H1 (cell line): ENCODE results near the gene PLD6. TPM values are rescaled to one million over a fixed set of nuclear protein-coding genes. Genes with fewer than 3 reads are reported as not detected.

Source experiments
- CTCF ChIA-PET: fragments of 300-600 bp; sonication (Branson Sonifier 250); formaldehyde crosslinking; loops from one replicate; lab custom pipeline; 2021; ENCODE audit not compliant: partially characterized antibody; lab: Charles Lee
- POLR2A ChIA-PET: fragments of 300-600 bp; sonication (Branson Sonifier 250); formaldehyde crosslinking; loops from one replicate; lab custom pipeline; 2021; ENCODE audit warnings: inconsistent platforms; ENCODE audit not compliant: partially characterized antibody; lab: Charles Lee
- DNase-seq, 2 experiments: peaks; one replicate each; pipeline versions ENCODE4 v3.0.0 to v3.0.0-alpha.2; 2010 to 2022; ENCODE audit warnings: low spot score in 2 of 2, low read depth in 1 of 2, mixed read lengths in 1 of 2
- FAIRE-seq: peaks from 2 replicates; lab custom pipeline; 2011; peaks lifted over from hg19 to GRCh38; lab: Jason Lieb, UNC
- H2AFZ ChIP-seq: 2 replicates; pipeline ENCODE4 v1.8.1; 2012; ENCODE audit warnings: low read length, inconsistent platforms
- H2AK5ac ChIP-seq: 2 replicates; pipeline ENCODE4 v1.6.1; 2013; ENCODE audit warnings: low read depth, low read length
- H2BK120ac ChIP-seq: replicated peaks from 2 replicates; pipeline ENCODE3; 2013; ENCODE audit warnings: low read depth, low read length, inconsistent platforms
- H2BK12ac ChIP-seq: 2 replicates; pipeline ENCODE4 v1.6.1; 2013; ENCODE audit warnings: low read depth, low read length
- H2BK15ac ChIP-seq: 2 replicates; pipeline ENCODE4 v1.6.1; 2013; ENCODE audit warnings: low read length
- H2BK20ac ChIP-seq: 2 replicates; pipeline ENCODE4 v1.6.1; 2013; ENCODE audit warnings: low read length
- H2BK5ac ChIP-seq: 2 replicates; pipeline ENCODE4 v1.6.1; 2013; ENCODE audit warnings: low read depth, low read length
- H3K14ac ChIP-seq: 2 replicates; pipeline ENCODE4 v1.6.1; 2013; ENCODE audit warnings: inconsistent platforms; ENCODE audit not compliant: insufficient read length
- H3K18ac ChIP-seq: 2 replicates; pipeline ENCODE4 v1.6.1; 2013; ENCODE audit warnings: low read length; ENCODE audit errors: extremely low read depth
- H3K23ac ChIP-seq: 2 replicates; pipeline ENCODE4 v1.6.1; 2013; ENCODE audit warnings: inconsistent platforms; ENCODE audit not compliant: insufficient read length
- H3K23me2 ChIP-seq: 2 replicates; pipeline ENCODE4 v1.6.1; 2013; ENCODE audit warnings: low read depth, low read length
- H3K27ac ChIP-seq: 2 replicates; pipeline ENCODE4 v1.6.1; 2011; ENCODE audit warnings: low read depth, low read length, inconsistent platforms
- H3K27me3 ChIP-seq, 4 experiments: replicated peaks in 1 of 4; 1 replicate in 1 of 4; 2 replicates in 3 of 4; pipeline versions ENCODE4 v1.6.1 to v1.8.1; 2011 to 2013; ENCODE audit warnings: low read length in 3 of 4, mild to moderate bottlenecking in 3 of 4, inconsistent platforms in 2 of 4, mixed read lengths in 2 of 4, moderate library complexity in 1 of 4; ENCODE audit not compliant: control insufficient read depth in 3 of 4, insufficient read depth in 3 of 4; ENCODE audit errors: extremely low read depth in 1 of 4
- H3K36me3 ChIP-seq, 4 experiments: 2 replicates each; pipeline versions ENCODE4 v1.6.1 to v1.8.1; 2011 to 2013; ENCODE audit warnings: mild to moderate bottlenecking in 4 of 4, low read length in 3 of 4, moderate library complexity in 2 of 4, control low read depth in 1 of 4, inconsistent platforms in 1 of 4; ENCODE audit not compliant: insufficient read depth in 4 of 4, control insufficient read depth in 2 of 4
- H3K4ac ChIP-seq: replicated peaks from 2 replicates; pipeline ENCODE3; 2013; ENCODE audit warnings: low read length, low read depth, mixed read lengths, inconsistent platforms; ENCODE audit not compliant: insufficient read length
- H3K4me1 ChIP-seq, 4 experiments: replicated peaks in 1 of 4; 1 replicate in 1 of 4; 2 replicates in 3 of 4; pipeline versions ENCODE4 v1.6.1 to v1.8.1; 2011 to 2013; ENCODE audit warnings: low read length in 3 of 4, inconsistent platforms in 2 of 4, mixed read lengths in 1 of 4; ENCODE audit not compliant: insufficient read depth in 4 of 4, control insufficient read depth in 3 of 4
- H3K4me2 ChIP-seq, 2 experiments: 2 replicates each; pipeline versions ENCODE4 v1.6.1 to v1.8.1; 2011 to 2013; ENCODE audit warnings: low read depth in 2 of 2, low read length in 2 of 2, control low read depth in 1 of 2, inconsistent platforms in 1 of 2, mild to moderate bottlenecking in 1 of 2; ENCODE audit not compliant: insufficient read depth in 1 of 2
- H3K4me3 ChIP-seq, 4 experiments: fragments of 200-600, 300-600 bp in 1 of 4; sonication (generic), shearing (Covaris generic), sonication (Bioruptor Twin) in 1 of 4; 2 replicates each; pipeline versions ENCODE4 v1.5.1 to v1.8.1; 2011 to 2016; ENCODE audit warnings: low read length in 4 of 4, low read depth in 3 of 4, control low read depth in 2 of 4, inconsistent platforms in 2 of 4, mild to moderate bottlenecking in 2 of 4, mixed read lengths in 1 of 4, moderate library complexity in 1 of 4; ENCODE audit not compliant: insufficient read depth in 2 of 4; ENCODE audit errors: extremely low read depth in 1 of 4
- H3K56ac ChIP-seq: replicated peaks from 2 replicates; pipeline ENCODE3; 2013; ENCODE audit warnings: low read depth, mild to moderate bottlenecking, mixed read lengths, low read length, inconsistent platforms; ENCODE audit not compliant: insufficient read length
- H3K79me1 ChIP-seq: 2 replicates; pipeline ENCODE4 v1.6.1; 2013; ENCODE audit warnings: low read depth, low read length, control low read depth
- H3K79me2 ChIP-seq, 2 experiments: 2 replicates each; pipeline versions ENCODE4 v1.6.1 to v1.8.1; 2012 to 2013; ENCODE audit warnings: low read length in 2 of 2, mild to moderate bottlenecking in 2 of 2, inconsistent platforms in 1 of 2; ENCODE audit not compliant: insufficient read depth in 2 of 2, control insufficient read depth in 1 of 2
- H3K9ac ChIP-seq, 4 experiments: replicated peaks in 1 of 4; 1 replicate in 1 of 4; 2 replicates in 3 of 4; pipeline versions ENCODE4 v1.6.1 to v1.8.1; 2011 to 2013; ENCODE audit warnings: low read depth in 3 of 4, low read length in 3 of 4, control low read depth in 2 of 4, mild to moderate bottlenecking in 2 of 4, moderate library complexity in 2 of 4, inconsistent platforms in 1 of 4; ENCODE audit errors: extremely low read depth in 1 of 4
- H3K9me3 ChIP-seq, 2 experiments: 2 replicates each; pipeline versions ENCODE4 v1.6.1 to v1.8.1; 2012 to 2013; ENCODE audit warnings: mild to moderate bottlenecking in 2 of 2, moderate library complexity in 2 of 2, control low read depth in 1 of 2, inconsistent platforms in 1 of 2, low read depth in 1 of 2, low read length in 1 of 2, mixed read lengths in 1 of 2; ENCODE audit not compliant: insufficient read depth in 2 of 2
- H4K20me1 ChIP-seq, 2 experiments: replicated peaks in 1 of 2; 2 replicates each; pipeline versions ENCODE3 to v1.8.1; 2011 to 2013; ENCODE audit warnings: inconsistent platforms in 2 of 2, low read length in 2 of 2, mild to moderate bottlenecking in 1 of 2; ENCODE audit not compliant: insufficient read depth in 2 of 2, control insufficient read depth in 1 of 2
- H4K5ac ChIP-seq: 2 replicates; pipeline ENCODE4 v1.6.1; 2013; ENCODE audit warnings: low read length, low read depth, mixed read lengths, inconsistent platforms; ENCODE audit not compliant: insufficient read length
- H4K8ac ChIP-seq: 2 replicates; pipeline ENCODE4 v1.8.0; 2013; ENCODE audit warnings: mild to moderate bottlenecking, moderate library complexity, low read length, inconsistent platforms; ENCODE audit not compliant: insufficient read depth; ENCODE audit errors: extremely low read depth
- H4K91ac ChIP-seq: replicated peaks from 2 replicates; pipeline ENCODE3; 2013; ENCODE audit warnings: low read length, mixed read lengths, inconsistent platforms; ENCODE audit not compliant: insufficient read length
- ATF2 ChIP-seq: IDR thresholded peaks from 2 replicates; pipeline ENCODE4 v1.6.1; 2012; ENCODE audit warnings: low read length, inconsistent platforms
- SP4 ChIP-seq: IDR thresholded peaks from 2 replicates; pipeline ENCODE4 v1.6.1; 2012; ENCODE audit warnings: low read length, inconsistent platforms
- WGBS, 2 experiments: shearing (Covaris generic) in 1 of 2; methylation state at CpG; one replicate each; pipeline versions ENCODE4 v1.1.6 to v1.1.7; 2013 to 2015; ENCODE audit warnings: low lambda C conversion rate in 2 of 2, mixed read lengths in 2 of 2, inconsistent platforms in 1 of 2, low coverage in 1 of 2, missing lambda C conversion rate in 1 of 2; ENCODE audit not compliant: insufficient replicate concordance in 2 of 2, insufficient coverage in 1 of 2, insufficient read length in 1 of 2; ENCODE audit errors: extremely low coverage in 1 of 2, missing lambda C conversion rate in 1 of 2; 5-methylcytosine and 5-hydroxymethylcytosine counted together
- polyA plus RNA-seq, 7 experiments: library from polyadenylated mRNA; depleted of rRNA in 3 of 7; stranded (reverse) in 5 of 7; unstranded in 2 of 7; fragments of >200 nt in 5 of 7; fragments of 200-250 nt in 2 of 7; gene quantifications; 1 replicate in 5 of 7; 2 replicates in 1 of 7; 4 replicates in 1 of 7; pipeline versions ENCODE4 v1.2.1 to v1.2.3, GENCODE V29; 2011 to 2013; ENCODE audit warnings: missing spikeins in 2 of 7, mixed read lengths in 2 of 7
- total RNA-seq: library from RNA; stranded (reverse); fragmentation: NEBNext Ultra II Directional; extraction: Animal tissue kit (Norgen Biotek cat#: 25700); gene quantifications from 2 replicates; pipeline ENCODE4 v1.2.1, GENCODE V29; 2021

Gene PLD6
- total and polyA plus RNA-seq, 2 of the 8 experiments (the other 6 are each of a cell fraction or from before 2014, with no cell fraction given): 0.20 to 0.22 TPM

GRCh38 chr17:17231621-17232302, 25.6 kb upstream of the PLD6 start:
- no peak overlapping the region for H4K5ac ChIP-seq
- no peak overlapping the region for H3K4me2 ChIP-seq
- H3K14ac ChIP-seq: no peak overlapping the region
- ChIA-PET POLR2A (no interaction called here), CTCF (interaction anchor here (1.3 kb wide), 1 partner anchor 11 kb away, joined by 3 read pairs; no protein-coding TSS in a partner anchor)
- no peaks in the 10 kb centered on the region for H3K27me3 ChIP-seq
- no peak overlapping the region for H2BK15ac ChIP-seq
- no peak overlapping the region for H3K4ac ChIP-seq
- no peak overlapping the region for H4K91ac ChIP-seq
- FAIRE-seq (no peak), DNase-seq (no peak)
- H3K9ac ChIP-seq: no peak overlapping the region
- peaks cover 11 to 51% (median 37%) of the 10 kb centered on the region in 4 experiments; a peak in 6 of 8 replicates for H3K36me3 ChIP-seq
- H4K20me1 ChIP-seq: peaks cover 17 to 23% of the 10 kb centered on the region in 2 experiments
- H3K23ac ChIP-seq: no peak overlapping the region
- H2AFZ ChIP-seq: no peak overlapping the region
- WGBS, 2 experiments: 93% methylated on average over 16 of the region's 16 CpGs; no CpG with 5 or more reads in 1 of the 2 experiments
- H3K4me3 ChIP-seq: no peak overlapping the region
- H3K79me1 ChIP-seq: peaks cover 16% of the 10 kb centered on the region
- H2BK20ac ChIP-seq: no peak overlapping the region
- no peak overlapping the region for H3K18ac ChIP-seq
- H3K23me2 ChIP-seq: peaks cover 7% of the 10 kb centered on the region
- H4K8ac ChIP-seq: no peak overlapping the region; the same call in 1 of the 2 replicates
- H2BK5ac ChIP-seq: no peak overlapping the region
- H3K9me3 ChIP-seq: no peaks in the 10 kb centered on the region
- no peak overlapping the region for H3K27ac ChIP-seq
- peaks cover 7 to 33% of the 10 kb centered on the region in 2 experiments; a peak in 3 of 4 replicates for H3K79me2 ChIP-seq
- no peak overlapping the region for H2BK120ac ChIP-seq
- no peak overlapping the region for H2BK12ac ChIP-seq
- H3K56ac ChIP-seq: no peak overlapping the region
- H3K4me1 ChIP-seq: peaks cover 2 to 10% (median 5%) of the 10 kb centered on the region in 4 experiments; a peak in 5 of 7 replicates
- no peak overlapping the region for H2AK5ac ChIP-seq
- no peak for TF ChIP-seq ATF2
- TF ChIP-seq SP4: no peak
